ENCODE data around the gene XG.

DNA sequence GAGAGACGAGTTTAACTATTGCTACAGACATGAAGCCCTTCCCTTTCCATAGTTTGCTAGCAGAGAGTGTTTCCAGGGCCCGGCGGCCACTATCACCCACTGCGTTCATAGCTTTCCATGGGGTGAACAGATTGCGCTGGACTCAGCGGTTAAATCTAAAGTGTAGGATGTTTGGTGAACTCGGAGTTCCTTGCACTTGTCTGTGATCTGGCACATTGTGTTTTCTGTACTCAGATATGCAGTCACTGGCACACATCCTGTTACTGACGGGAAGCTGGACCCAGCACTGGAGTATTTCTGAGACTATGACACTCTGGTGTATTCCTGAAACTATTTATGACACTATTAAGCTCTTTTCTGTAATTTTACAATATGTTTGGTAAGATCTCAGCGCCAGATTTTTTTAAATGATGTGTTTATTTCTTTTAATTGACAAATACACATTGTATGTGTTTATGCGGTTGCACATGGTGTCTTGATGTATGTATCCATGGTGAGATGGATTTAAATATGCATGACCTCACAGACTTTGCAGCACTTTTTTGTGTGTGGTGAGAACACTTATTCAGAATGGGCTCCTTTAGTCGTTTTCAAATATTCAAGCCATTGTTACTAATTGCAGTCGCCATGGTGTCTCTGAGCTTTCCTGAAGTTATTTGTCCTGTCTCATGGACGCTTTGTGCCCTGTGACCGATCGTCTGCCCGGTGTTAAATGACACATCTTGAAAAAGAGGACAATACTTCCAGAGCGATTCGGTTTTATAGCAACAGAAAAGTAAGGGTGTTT, 46.6 kb upstream of the XG start:
- TF ChIP-seq, protein P1, sequence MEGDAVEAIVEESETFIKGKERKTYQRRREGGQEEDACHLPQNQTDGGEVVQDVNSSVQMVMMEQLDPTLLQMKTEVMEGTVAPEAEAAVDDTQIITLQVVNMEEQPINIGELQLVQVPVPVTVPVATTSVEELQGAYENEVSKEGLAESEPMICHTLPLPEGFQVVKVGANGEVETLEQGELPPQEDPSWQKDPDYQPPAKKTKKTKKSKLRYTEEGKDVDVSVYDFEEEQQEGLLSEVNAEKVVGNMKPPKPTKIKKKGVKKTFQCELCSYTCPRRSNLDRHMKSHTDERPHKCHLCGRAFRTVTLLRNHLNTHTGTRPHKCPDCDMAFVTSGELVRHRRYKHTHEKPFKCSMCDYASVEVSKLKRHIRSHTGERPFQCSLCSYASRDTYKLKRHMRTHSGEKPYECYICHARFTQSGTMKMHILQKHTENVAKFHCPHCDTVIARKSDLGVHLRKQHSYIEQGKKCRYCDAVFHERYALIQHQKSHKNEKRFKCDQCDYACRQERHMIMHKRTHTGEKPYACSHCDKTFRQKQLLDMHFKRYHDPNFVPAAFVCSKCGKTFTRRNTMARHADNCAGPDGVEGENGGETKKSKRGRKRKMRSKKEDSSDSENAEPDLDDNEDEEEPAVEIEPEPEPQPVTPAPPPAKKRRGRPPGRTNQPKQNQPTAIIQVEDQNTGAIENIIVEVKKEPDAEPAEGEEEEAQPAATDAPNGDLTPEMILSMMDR (IDR thresholded peaks at IDR 0.05; ENCODE audit: low read length), result no peak
- no peak for TF ChIP-seq EZH2 (IDR thresholded peaks at IDR 0.05; ENCODE audit: borderline replicate concordance, low read length)

Data from OCI-LY1 (cell line).